HepG2 (cell line): Measurements from ENCODE around the gene CDT1. TPM values are rescaled to one million over a fixed set of nuclear protein-coding genes. Genes with fewer than 3 reads are reported as not detected.

Experiments used
- ARHGAP35 ChIP-seq: sonication (generic); formaldehyde crosslinking; IDR thresholded peaks from 2 replicates; pipeline ENCODE4 v1.9.0; 2022; ENCODE audit warnings: mild to moderate bottlenecking, inconsistent platforms, moderate library complexity, missing genetic modification reagents, borderline replicate concordance
- ASH2L ChIP-seq: fragments of 300-600, 200-600 bp; sonication (generic); IDR thresholded peaks from 2 replicates; pipeline ENCODE4 v1.7.0; 2017; ENCODE audit warnings: low read depth, mild to moderate bottlenecking, moderate library complexity, mixed read lengths, low read length; ENCODE audit not compliant: insufficient read length
- BRF2 ChIP-seq: sonication (generic); formaldehyde crosslinking; IDR thresholded peaks from 2 replicates; pipeline ENCODE4 v1.8.1; 2022; ENCODE audit warnings: mild to moderate bottlenecking, missing genetic modification reagents
- HDAC1 ChIP-seq: sonication (generic); formaldehyde crosslinking; IDR thresholded peaks from 2 replicates; pipeline ENCODE4 v1.5.1; 2020; ENCODE audit warnings: mild to moderate bottlenecking, missing genetic modification reagents
- HNF4G ChIP-seq, 2 experiments: sonication (generic) in 1 of 2; formaldehyde crosslinking in 1 of 2; IDR thresholded peaks; 2 replicates each; pipeline versions ENCODE4 v1.4.0 to v1.6.1; 2011 to 2020; ENCODE audit warnings: borderline replicate concordance in 2 of 2, low read depth in 2 of 2, mild to moderate bottlenecking in 2 of 2, low read length in 1 of 2, missing genetic modification reagents in 1 of 2, moderate library complexity in 1 of 2
- KDM6A ChIP-seq: IDR thresholded peaks from 2 replicates; pipeline ENCODE4 v1.6.1; 2016; ENCODE audit warnings: low read depth
- KLF12 ChIP-seq: sonication (generic); formaldehyde crosslinking; IDR thresholded peaks from 2 replicates; pipeline ENCODE4 v1.4.0; 2020; ENCODE audit warnings: missing genetic modification reagents, borderline replicate concordance
- MIER3 ChIP-seq: IDR thresholded peaks from 2 replicates; pipeline ENCODE4 v1.6.1; 2016; ENCODE audit warnings: missing compliant biosample characterization, borderline replicate concordance
- PAX8 ChIP-seq: sonication (generic); formaldehyde crosslinking; IDR thresholded peaks from 2 replicates; pipeline ENCODE4 v1.8.0; 2022; ENCODE audit warnings: mild to moderate bottlenecking, missing genetic modification reagents, borderline replicate concordance
- RXRB ChIP-seq: IDR thresholded peaks from 2 replicates; pipeline ENCODE4 v1.6.1; 2016; ENCODE audit warnings: borderline replicate concordance, missing genetic modification reagents, missing compliant biosample characterization
- SAP130 ChIP-seq: IDR thresholded peaks from 2 replicates; pipeline ENCODE4 v1.6.1; 2016; ENCODE audit warnings: low read depth
- SUZ12 ChIP-seq: fragments of 150-350 bp; IDR thresholded peaks from 2 replicates; pipeline ENCODE4 v1.6.1; 2014; ENCODE audit warnings: low read depth, low read length
- TARDBP ChIP-seq: sonication (generic); formaldehyde crosslinking; IDR thresholded peaks from 2 replicates; pipeline ENCODE4 v1.8.0; 2022; ENCODE audit warnings: mild to moderate bottlenecking, missing genetic modification reagents
- TBX2 ChIP-seq: sonication (generic); formaldehyde crosslinking; IDR thresholded peaks from 2 replicates; pipeline ENCODE4 v1.5.0; 2020; ENCODE audit warnings: missing genetic modification reagents, mild to moderate bottlenecking, borderline replicate concordance
- ZNF660 ChIP-seq: sonication (generic); formaldehyde crosslinking; IDR thresholded peaks from 2 replicates; pipeline ENCODE4 v1.5.1; 2020; ENCODE audit warnings: mild to moderate bottlenecking, low read depth, missing genetic modification reagents, borderline replicate concordance
- ZNF687 ChIP-seq: sonication (generic); formaldehyde crosslinking; IDR thresholded peaks from 2 replicates; pipeline ENCODE4 v1.5.1; 2020; ENCODE audit warnings: mild to moderate bottlenecking, missing genetic modification reagents, moderate library complexity
- polyA plus RNA-seq, 8 experiments: library from polyadenylated mRNA; depleted of rRNA in 3 of 8; stranded (reverse) in 7 of 8; unstranded in 1 of 8; fragments of >200 nt; fragmentation: Illumina TruSeq in 4 of 8; extraction: Trizol in 4 of 8; gene quantifications; 2 replicates each; pipeline versions ENCODE4 v1.2.1 to v1.2.3, GENCODE V29; 2011 to 2016; ENCODE audit warnings: low read depth in 4 of 8, missing spikeins in 1 of 8, mixed read lengths in 1 of 8; ENCODE audit not compliant: insufficient read depth in 1 of 8
- total RNA-seq, 5 experiments: library from RNA; depleted of rRNA; stranded (reverse); fragments of >200 nt; fragmentation: Illumina TruSeq; extraction: Trizol; gene quantifications; 2 replicates each; pipeline ENCODE4 v1.2.3, GENCODE V29; 2016; ENCODE audit warnings: low read depth in 1 of 5
- TF ChIP-seq, protein P1 (sequence below): sonication (generic); formaldehyde crosslinking; IDR thresholded peaks from 2 replicates; pipeline ENCODE4 v1.4.0; 2020; ENCODE audit warnings: mild to moderate bottlenecking, missing genetic modification reagents
- TF ChIP-seq, protein P2 (sequence below): sonication (generic); formaldehyde crosslinking; IDR thresholded peaks from 2 replicates; pipeline ENCODE4 v1.9.0; 2022; ENCODE audit warnings: low read depth, missing genetic modification reagents

The CDT1 gene
- total and polyA plus RNA-seq, 2 of the 13 experiments (the other 11 are each of a cell fraction or from before 2014, with no cell fraction given) = 23.1 to 23.8 TPM

DNA sequence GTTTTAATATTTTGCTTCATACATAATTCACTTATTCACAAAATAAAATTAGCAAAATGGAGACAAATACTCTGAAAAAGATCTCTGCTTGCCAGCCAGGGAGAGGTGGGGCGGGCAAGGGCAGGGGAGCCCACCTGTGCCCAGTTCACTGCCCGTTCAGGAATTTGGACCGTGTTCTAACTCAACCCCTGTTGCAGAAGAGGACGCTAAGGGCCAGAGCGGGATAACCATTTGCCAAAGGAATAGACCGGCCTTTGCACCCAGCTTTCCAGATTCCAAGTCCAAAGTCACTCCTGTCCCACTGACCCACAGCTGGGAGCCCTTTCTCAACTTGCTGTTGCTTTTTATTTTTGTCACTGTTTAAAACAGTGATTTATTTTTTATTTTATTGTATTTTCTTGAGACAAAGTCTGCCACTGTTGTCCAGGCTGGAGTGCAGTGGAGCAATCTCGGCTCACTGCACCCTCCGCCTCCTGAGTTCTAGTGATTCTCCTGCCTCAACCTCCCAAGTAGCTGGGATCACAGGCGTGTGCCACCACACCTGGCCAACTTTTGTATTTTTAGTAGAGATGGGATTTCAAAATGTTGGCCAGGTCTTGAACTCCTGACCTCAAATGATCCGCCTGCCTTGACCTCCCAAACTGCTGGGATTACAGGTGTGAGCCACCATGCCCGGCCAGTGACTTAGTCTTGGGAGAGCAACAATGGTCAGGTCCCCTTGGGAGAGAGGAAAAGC, 15.8 kb upstream of the CDT1 start (continued):
- TF ChIP-seq ZNF687 (peak; percentile 33; the same call in 1 of the 2 replicates), RXRB (CRISPR knock-in tag) (peak; percentile 58; the same call in 1 of the 2 replicates), ARHGAP35 (CRISPR knock-in tag) (no peak), TARDBP (CRISPR knock-in tag) (peak; percentile 40; the same call in 1 of the 2 replicates), BRF2 (CRISPR knock-in tag) (no peak), HDAC1 (peak; percentile 62), KLF12 (CRISPR knock-in tag) (0 out of 2 replicates have a peak, but pooled peaks have one; percentile 50), ZNF660 (CRISPR knock-in tag) (no peak), HNF4G (IDR thresholded peaks at IDR 0.05; ENCODE audit: borderline replicate concordance, low read depth, low read length) (peak; percentile 98), HNF4G (CRISPR knock-in tag; IDR thresholded peaks at IDR 0.05; ENCODE audit: borderline replicate concordance, low read depth) (peak; percentile 93), SUZ12 (no peak), PAX8 (CRISPR knock-in tag) (no peak), MIER3 (CRISPR knock-in tag) (no peak), ASH2L (peak; percentile 11), SAP130 (CRISPR knock-in tag) (peak; percentile 62; the same call in 1 of the 2 replicates), KDM6A (CRISPR knock-in tag) (0 out of 2 replicates have a peak, but pooled peaks have one; percentile 57), TBX2 (CRISPR knock-in tag) (no peak)
- TF ChIP-seq, protein P1, sequence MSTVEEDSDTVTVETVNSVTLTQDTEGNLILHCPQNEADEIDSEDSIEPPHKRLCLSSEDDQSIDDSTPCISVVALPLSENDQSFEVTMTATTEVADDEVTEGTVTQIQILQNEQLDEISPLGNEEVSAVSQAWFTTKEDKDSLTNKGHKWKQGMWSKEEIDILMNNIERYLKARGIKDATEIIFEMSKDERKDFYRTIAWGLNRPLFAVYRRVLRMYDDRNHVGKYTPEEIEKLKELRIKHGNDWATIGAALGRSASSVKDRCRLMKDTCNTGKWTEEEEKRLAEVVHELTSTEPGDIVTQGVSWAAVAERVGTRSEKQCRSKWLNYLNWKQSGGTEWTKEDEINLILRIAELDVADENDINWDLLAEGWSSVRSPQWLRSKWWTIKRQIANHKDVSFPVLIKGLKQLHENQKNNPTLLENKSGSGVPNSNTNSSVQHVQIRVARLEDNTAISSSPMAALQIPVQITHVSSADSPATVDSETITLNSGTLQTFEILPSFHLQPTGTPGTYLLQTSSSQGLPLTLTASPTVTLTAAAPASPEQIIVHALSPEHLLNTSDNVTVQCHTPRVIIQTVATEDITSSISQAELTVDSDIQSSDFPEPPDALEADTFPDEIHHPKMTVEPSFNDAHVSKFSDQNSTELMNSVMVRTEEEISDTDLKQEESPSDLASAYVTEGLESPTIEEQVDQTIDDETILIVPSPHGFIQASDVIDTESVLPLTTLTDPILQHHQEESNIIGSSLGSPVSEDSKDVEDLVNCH (CRISPR knock-in tag) = no peak
- TF ChIP-seq, protein P2, sequence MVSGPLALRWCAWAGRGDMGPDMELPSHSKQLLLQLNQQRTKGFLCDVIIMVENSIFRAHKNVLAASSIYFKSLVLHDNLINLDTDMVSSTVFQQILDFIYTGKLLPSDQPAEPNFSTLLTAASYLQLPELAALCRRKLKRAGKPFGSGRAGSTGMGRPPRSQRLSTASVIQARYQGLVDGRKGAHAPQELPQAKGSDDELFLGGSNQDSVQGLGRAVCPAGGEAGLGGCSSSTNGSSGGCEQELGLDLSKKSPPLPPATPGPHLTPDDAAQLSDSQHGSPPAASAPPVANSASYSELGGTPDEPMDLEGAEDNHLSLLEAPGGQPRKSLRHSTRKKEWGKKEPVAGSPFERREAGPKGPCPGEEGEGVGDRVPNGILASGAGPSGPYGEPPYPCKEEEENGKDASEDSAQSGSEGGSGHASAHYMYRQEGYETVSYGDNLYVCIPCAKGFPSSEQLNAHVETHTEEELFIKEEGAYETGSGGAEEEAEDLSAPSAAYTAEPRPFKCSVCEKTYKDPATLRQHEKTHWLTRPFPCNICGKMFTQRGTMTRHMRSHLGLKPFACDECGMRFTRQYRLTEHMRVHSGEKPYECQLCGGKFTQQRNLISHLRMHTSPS (CRISPR knock-in tag) = peak; percentile 98
